Embryonic facial prominence (tissue), 1 donor: Measurements from ENCODE around the gene OR5L2.
"Not testable (repeated sequence)": the region's sequence is repeated elsewhere in the genome, so short reads cannot be mapped to it uniquely, and the experiment has no call there.

Experiments
- DNase-seq: peaks from one replicate; pipeline ENCODE4 v3.0.0-alpha.2; 2016; ENCODE audit errors: extremely low spot score

OR5L2 gene

GRCh38 chr11:55826919-55827318 lies at the start of gene OR5L2:
OR5L2 (plus strand) TSS chr11:55827219; CDS start chr11:55827219, 0 bp downstream.
- no peak for DNase-seq

DNA sequence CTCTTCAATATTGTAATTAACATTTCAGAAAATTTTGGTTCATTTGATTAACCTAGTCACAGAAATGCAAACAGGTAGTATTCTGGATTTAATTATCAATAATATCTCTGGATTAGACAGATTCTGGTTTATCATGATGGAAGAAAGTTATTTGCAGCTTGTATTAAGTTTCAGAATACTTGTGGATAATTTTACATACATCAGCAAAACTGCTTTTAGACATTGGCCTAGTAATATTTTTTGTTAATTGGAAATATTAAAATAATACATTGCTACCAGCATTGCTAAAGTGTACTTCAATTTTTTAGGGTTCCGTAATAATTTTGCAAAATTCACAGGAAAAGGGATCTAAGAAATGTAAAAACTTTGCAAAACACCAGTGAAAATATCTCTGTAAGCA lies 35.4 kb upstream of the OR5L2 start:
- DNase-seq = no peak

- no peak for DNase-seq
Observed at GRCh38 chr11:55793321-55793720, 33.7 kb upstream of the OR5L2 start.

DNA sequence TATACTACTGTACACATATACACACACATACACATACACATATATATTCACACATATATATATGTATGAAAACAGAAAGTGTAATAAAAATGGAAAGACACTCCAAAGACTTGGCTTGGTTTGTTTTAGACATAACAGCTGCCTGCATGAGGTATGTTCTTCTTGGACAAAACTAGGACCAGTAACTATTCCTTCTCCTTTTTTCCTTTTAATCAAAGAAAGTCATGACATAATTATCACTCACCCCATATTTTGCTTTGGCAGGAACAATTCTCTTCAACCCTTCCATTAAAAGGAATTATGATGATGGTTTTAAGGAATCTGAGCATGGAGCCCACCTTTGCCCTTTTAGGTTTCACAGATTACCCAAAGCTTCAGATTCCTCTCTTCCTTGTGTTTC lies 31.8 kb upstream of the OR5L2 start, which contains the start of gene OR5D14:
TSS of gene OR5D14 (plus strand) at position 301 of the 400 bp plus-strand sequence. CDS start at position 301, 0 bp downstream.
- DNase-seq = no peak

DNA sequence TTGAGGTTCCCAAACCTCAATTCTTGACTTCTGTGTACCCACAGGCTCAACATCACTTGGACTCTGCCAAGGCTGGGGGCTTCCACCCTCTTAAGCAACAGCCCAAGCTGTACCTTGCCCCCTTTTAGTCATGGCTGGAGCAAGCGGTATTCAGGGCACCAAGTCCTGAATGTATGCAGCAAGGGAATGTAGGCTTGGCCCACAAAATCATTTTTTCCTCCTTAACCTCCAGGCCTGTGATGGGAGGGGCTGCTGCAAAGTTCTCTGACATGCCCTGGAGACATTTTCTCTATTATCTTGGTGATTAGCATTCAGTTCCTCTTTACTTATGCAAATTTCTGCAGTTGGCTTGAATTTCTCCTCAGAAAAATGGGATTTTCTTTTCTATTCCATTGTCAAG lies 20.8 kb upstream of the OR5L2 start:
- no peak for DNase-seq

DNA sequence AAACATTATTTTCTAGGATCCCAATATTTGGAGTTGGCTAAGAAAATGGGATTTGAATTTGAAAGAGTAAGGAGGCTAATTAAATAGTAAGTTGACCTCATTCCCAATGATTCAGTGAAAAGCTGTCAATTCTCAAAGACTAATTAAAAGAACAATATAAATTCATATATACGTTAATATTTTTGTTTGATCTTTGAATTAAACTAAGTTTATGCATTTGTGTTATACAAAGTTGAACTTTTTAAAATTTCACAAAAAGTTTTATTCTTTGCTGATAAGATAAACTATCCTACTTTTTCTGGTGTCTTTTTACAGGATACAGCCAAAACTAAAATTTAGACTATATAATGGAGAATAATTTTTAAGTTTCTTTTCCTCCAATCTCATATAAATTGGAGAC lies 16.0 kb upstream of the OR5L2 start, which contains the start of gene OR5L1:
TSS of gene OR5L1 (plus strand) at position 301 of the 400 bp plus-strand sequence. CDS start 100 bp downstream, outside the sequence.
- no peak for DNase-seq

DNA sequence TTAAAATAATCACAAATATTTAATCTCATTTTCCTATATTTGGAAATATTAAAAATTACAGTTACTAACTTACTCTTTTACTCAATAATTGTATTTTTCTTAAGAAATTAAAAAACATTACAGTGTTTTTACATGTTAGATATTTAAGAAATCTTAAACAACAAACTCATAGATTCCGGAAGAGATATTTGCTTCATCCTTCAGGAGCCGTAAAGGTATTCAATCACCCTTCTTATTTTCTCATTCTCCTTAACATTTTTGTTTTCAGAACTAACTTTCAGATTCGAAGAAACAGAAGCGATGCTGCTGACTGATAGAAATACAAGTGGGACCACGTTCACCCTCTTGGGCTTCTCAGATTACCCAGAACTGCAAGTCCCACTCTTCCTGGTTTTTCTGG lies 7.7 kb upstream of the OR5L2 start, which contains the start of gene OR5D18:
TSS of gene OR5D18 (plus strand) at position 301 of the 400 bp plus-strand sequence. CDS start at position 301, 0 bp downstream.
- no peak for DNase-seq

GRCh38 chr11:55838452-55838851 lies 11.4 kb downstream of the OR5L2 start, which contains the start of gene OR5D16:
OR5D16 (plus strand) TSS chr11:55838752; CDS start chr11:55838752, 0 bp downstream.
- DNase-seq = no peak

- DNase-seq = no peak
Observed at GRCh38 chr11:55847453-55847852, 20.4 kb downstream of the OR5L2 start.

DNA sequence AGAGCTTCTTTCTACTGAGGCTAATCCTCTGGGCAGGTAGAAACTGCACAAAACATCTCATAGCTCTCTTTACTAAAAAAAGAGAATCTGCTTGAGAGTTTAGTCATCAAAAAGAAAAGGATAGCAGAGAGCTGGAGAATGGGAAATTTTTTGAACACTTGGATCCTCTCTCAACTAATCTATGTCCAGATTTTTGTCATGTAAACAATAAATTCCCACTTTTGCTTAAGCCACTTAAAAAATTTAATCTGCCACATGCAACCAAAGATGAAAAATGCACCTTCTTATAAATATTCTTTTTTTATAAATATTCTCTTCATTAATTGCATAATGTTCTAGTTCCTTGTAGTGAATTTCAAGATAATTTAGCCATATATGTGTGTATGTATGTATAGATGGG lies 22.0 kb downstream of the OR5L2 start:
- no peak for DNase-seq

- no peak for DNase-seq
Observed at GRCh38 chr11:55852141-55852540, 25.1 kb downstream of the OR5L2 start.

DNA sequence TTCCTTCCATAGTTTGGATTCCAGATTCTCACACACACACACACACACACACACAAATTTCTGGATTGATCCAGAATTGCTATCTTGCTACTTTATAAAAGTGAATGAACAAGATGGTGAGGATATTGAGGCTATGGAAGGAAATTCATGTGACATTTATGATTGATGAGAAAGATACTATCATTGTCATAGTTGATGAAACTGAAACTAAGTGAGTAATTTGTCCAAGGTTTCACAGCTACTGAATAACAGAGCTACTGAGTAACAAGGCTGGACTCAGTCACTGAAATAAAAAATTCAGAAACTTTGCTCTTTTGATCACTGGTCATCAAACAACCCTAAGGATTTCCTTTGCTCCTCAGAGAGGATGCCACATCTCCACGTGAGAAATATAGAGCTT lies 27.7 kb downstream of the OR5L2 start:
- no peak for DNase-seq

DNA sequence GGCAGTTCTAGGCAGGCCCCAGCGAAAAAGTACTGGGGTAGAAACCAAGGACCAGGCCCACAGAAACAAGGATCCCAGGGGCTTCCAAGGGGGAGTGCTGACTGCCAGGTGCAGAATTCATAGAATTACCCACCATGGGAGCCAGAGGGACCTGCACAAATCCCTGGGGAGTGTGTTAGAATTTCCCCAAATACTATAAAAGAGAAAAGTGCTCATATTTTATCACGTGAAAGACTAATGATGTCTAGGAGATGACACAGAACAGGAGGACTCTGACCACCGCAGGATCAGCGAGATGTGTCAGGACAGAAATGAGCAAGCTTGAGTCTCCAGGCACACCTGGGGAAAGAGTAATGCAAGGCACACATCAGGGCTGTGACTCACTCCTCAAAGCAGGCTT lies 40.3 kb downstream of the OR5L2 start:
- DNase-seq = not testable (repeated sequence)

DNA sequence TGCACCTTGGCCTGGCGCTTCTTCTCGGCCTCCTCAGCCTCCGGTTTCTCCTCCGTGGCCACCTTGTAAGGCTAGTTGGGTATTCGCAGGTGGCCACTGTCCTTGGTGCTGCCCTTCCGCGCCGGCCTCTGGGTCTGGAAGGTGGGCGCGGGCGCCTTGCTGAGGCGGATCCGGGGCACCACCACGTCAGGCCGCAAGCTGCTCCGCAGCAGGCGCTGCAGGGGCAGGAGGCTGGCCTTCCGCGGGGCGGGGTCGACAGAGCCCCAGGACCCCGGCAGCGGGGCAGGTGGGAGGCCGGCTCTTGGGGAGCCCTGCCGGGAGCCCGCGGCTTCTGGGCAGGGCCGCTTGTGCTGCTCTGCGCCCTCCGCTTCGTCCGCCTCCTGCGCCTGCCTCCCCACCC lies 45.7 kb downstream of the OR5L2 start:
- not testable (repeated sequence) for DNase-seq

DNA sequence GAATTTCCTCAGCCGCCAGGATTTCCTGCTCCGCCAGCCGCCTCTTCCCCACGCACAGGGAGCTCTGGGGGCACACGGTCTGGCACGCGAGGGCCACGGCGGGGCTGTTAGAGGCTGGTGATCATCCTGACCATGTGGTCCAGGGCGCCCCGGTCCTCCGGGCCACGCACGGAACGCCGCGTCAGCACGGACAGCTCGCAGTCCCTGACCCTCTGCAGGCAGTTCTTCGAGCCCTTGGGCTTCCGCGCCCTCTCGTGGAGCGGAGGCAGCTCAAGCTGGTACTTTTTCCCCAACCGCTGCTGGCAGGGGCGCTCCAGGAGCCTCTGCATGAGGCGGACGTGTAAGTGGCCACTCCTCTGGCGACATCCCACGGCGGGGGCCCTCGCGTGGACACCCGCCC lies 46.1 kb downstream of the OR5L2 start:
- not testable (repeated sequence) for DNase-seq
